Peyer's patch (tissue), 4 donors: Measurements from ENCODE around the gene GPR151.

Source experiments
- POLR2A ChIP-seq, 2 donors: fragments of 450-650 bp; IDR thresholded peaks; one replicate each; pipeline ENCODE4 v1.5.1; 2017; ENCODE audit warnings: antibody characterized with exemption in 2 of 2, mild to moderate bottlenecking in 2 of 2, moderate library complexity in 2 of 2
- TF ChIP-seq, protein P1 (sequence below), 6 experiments: fragments of 450-650 bp in 4 of 6; fragments of 200-600 bp in 2 of 6; sonication (generic) in 1 of 6; IDR thresholded peaks; one replicate each; pipeline ENCODE4 v1.5.1; 2017 to 2019; ENCODE audit warnings: antibody characterized with exemption in 6 of 6, mild to moderate bottlenecking in 3 of 6, moderate library complexity in 1 of 6

GRCh38 chr5:146560205-146560812, 44.3 kb upstream of the GPR151 start:
- TF ChIP-seq, protein P1, sequence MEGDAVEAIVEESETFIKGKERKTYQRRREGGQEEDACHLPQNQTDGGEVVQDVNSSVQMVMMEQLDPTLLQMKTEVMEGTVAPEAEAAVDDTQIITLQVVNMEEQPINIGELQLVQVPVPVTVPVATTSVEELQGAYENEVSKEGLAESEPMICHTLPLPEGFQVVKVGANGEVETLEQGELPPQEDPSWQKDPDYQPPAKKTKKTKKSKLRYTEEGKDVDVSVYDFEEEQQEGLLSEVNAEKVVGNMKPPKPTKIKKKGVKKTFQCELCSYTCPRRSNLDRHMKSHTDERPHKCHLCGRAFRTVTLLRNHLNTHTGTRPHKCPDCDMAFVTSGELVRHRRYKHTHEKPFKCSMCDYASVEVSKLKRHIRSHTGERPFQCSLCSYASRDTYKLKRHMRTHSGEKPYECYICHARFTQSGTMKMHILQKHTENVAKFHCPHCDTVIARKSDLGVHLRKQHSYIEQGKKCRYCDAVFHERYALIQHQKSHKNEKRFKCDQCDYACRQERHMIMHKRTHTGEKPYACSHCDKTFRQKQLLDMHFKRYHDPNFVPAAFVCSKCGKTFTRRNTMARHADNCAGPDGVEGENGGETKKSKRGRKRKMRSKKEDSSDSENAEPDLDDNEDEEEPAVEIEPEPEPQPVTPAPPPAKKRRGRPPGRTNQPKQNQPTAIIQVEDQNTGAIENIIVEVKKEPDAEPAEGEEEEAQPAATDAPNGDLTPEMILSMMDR (IDR thresholded peaks at IDR 0.05) = no peak
- no peak for TF ChIP-seq POLR2A (IDR thresholded peaks at IDR 0.05)
